CD4-positive, CD25-positive, alpha-beta regulatory T cell (primary cell): ENCODE results near the gene MYMK. TPM values are rescaled to one million over a fixed set of nuclear protein-coding genes. Genes with fewer than 3 reads are reported as not detected.

Experiments
- ATAC-seq, 2 donors: fragments of 150-1000 bp; cut with Tn5 transposase; one replicate each; pipeline ENCODE4 v1.10.0; 2021; ENCODE audit warnings: low read depth in 2 of 2, moderate number of reproducible peaks in 2 of 2, moderate library complexity in 1 of 2
- DNase-seq, 3 donors: peaks; one replicate each; pipeline versions ENCODE4 v3.0.0 to v3.0.0-alpha.2; 2012 to 2022; ENCODE audit warnings: mixed read lengths in 1 of 3
- H3K27ac ChIP-seq: one replicate; pipeline ENCODE4 v1.7.0; 2013; ENCODE audit warnings: mild to moderate bottlenecking, low read length; ENCODE audit not compliant: insufficient read depth, poor library complexity, severe bottlenecking
- H3K27me3 ChIP-seq: one replicate; pipeline ENCODE4 v1.7.0; 2013; ENCODE audit warnings: low read length; ENCODE audit not compliant: control insufficient read depth, insufficient read depth
- H3K36me3 ChIP-seq: one replicate; pipeline ENCODE4 v1.7.0; 2013; ENCODE audit warnings: mild to moderate bottlenecking, low read length, moderate library complexity; ENCODE audit not compliant: control insufficient read depth, insufficient read depth
- H3K4me1 ChIP-seq: 2 replicates; pipeline ENCODE4 v1.7.0; 2013; ENCODE audit warnings: mild to moderate bottlenecking, low read length; ENCODE audit not compliant: insufficient read depth, control insufficient read depth, poor library complexity, severe bottlenecking
- H3K4me3 ChIP-seq: one replicate; pipeline ENCODE4 v1.7.0; 2013; ENCODE audit warnings: low read depth, mild to moderate bottlenecking, low read length, moderate library complexity
- H3K9me3 ChIP-seq, 2 experiments: 1 replicate in 1 of 2; 2 replicates in 1 of 2; pipeline ENCODE4 v1.7.0; 2013; ENCODE audit warnings: low read length in 2 of 2, mild to moderate bottlenecking in 1 of 2, moderate library complexity in 1 of 2; ENCODE audit not compliant: control insufficient read depth in 2 of 2
- H3K27ac Mint-ChIP-seq, 3 donors: one replicate each; pipeline ENCODE4 v1.8.0; 2020 to 2022; ENCODE audit warnings: mild to moderate bottlenecking in 3 of 3, mixed read lengths in 3 of 3, moderate library complexity in 2 of 3
- H3K27me3 Mint-ChIP-seq: one replicate; pipeline ENCODE4 v1.8.0; 2022; ENCODE audit warnings: mild to moderate bottlenecking, mixed read lengths
- H3K36me3 Mint-ChIP-seq: one replicate; pipeline ENCODE4 v1.8.0; 2020; ENCODE audit warnings: mixed read lengths
- H3K4me1 Mint-ChIP-seq, 4 donors: one replicate each; pipeline ENCODE4 v1.8.0; 2020 to 2022; ENCODE audit warnings: mixed read lengths in 4 of 4, mild to moderate bottlenecking in 1 of 4
- H3K4me3 Mint-ChIP-seq, 4 donors: one replicate each; pipeline ENCODE4 v1.8.0; 2020 to 2022; ENCODE audit warnings: mild to moderate bottlenecking in 4 of 4, mixed read lengths in 4 of 4, moderate library complexity in 3 of 4
- H3K9me3 Mint-ChIP-seq, 7 donors: one replicate each; pipeline ENCODE4 v1.8.0; 2020 to 2022; ENCODE audit warnings: mixed read lengths in 7 of 7, mild to moderate bottlenecking in 3 of 7, moderate library complexity in 2 of 7
- polyA plus RNA-seq, 4 donors: library from polyadenylated mRNA; unstranded; fragments of 300-500 nt; fragmentation: Illumina TruSeq; gene quantifications; one replicate each; pipeline ENCODE4 v1.2.3, GENCODE V29; 2021
- total RNA-seq: library from RNA; stranded (reverse); gene quantifications from one replicate; pipeline ENCODE4 v1.2.3, GENCODE V29; 2022

MYMK gene
- total and polyA plus RNA-seq, 5 donors from 2014 or later, result not detected

- H3K27ac ChIP-seq, result no peak overlapping the region
- no peaks in the 10 kb centered on the region for H3K4me1 ChIP-seq
- no peaks in the 10 kb centered on the region for H3K9me3 ChIP-seq
- H3K27me3 Mint-ChIP-seq, result no peaks in the 10 kb centered on the region
- H3K36me3 ChIP-seq, result no peaks in the 10 kb centered on the region
- H3K36me3 Mint-ChIP-seq, result no peaks in the 10 kb centered on the region
- H3K4me3 Mint-ChIP-seq, result no peak overlapping the region
- H3K9me3 Mint-ChIP-seq, result no peaks in the 10 kb centered on the region
- H3K27ac Mint-ChIP-seq, result peak overlapping the region in 1 of 3 donors; percentile 22
- no peak for DNase-seq
- no peaks in the 10 kb centered on the region for H3K27me3 ChIP-seq
- H3K4me1 Mint-ChIP-seq, result peaks cover 0 to 7% (median 3%) of the 10 kb centered on the region in 4 donors
- H3K4me3 ChIP-seq, result no peak overlapping the region
- no peak for ATAC-seq
These were observed 918 bp upstream of the MYMK start for GRCh38 chr9:133525677-133526076.

- H3K4me3 Mint-ChIP-seq, result no peak overlapping the region
These were observed 613 bp downstream of the MYMK start for GRCh38 chr9:133524146-133524545.

GRCh38 chr9:133523106-133523505 lies 1.7 kb downstream of the MYMK start:
- ATAC-seq, result no peak
- Mint-ChIP-seq H3K27ac (peak overlapping the region in 1 of 3 donors; percentile 94), H3K27me3 (no peaks in the 10 kb centered on the region), H3K36me3 (no peaks in the 10 kb centered on the region), H3K4me3 (no peak overlapping the region), H3K9me3 (no peaks in the 10 kb centered on the region), H3K4me1 (peaks cover 0 to 7% (median 3%) of the 10 kb centered on the region in 4 donors)
- Histone ChIP-seq H3K4me1 (no peaks in the 10 kb centered on the region), H3K27ac (no peak overlapping the region), H3K27me3 (no peaks in the 10 kb centered on the region), H3K36me3 (no peaks in the 10 kb centered on the region), H3K9me3 (no peaks in the 10 kb centered on the region), H3K4me3 (no peak overlapping the region)
- DNase-seq, result no peak

More at GRCh38 chr9:133524146-133524545, 613 bp downstream of the MYMK start:
- Mint-ChIP-seq H3K4me1 (peaks cover 0 to 7% (median 3%) of the 10 kb centered on the region in 4 donors), H3K27me3 (no peaks in the 10 kb centered on the region), H3K27ac (no peak overlapping the region), H3K36me3 (no peaks in the 10 kb centered on the region), H3K9me3 (no peaks in the 10 kb centered on the region)
- ATAC-seq (no peak), DNase-seq (no peak)
- no peaks in the 10 kb centered on the region for H3K36me3 ChIP-seq
- H3K27ac ChIP-seq, result no peak overlapping the region
- no peaks in the 10 kb centered on the region for H3K4me1 ChIP-seq
- H3K27me3 ChIP-seq, result no peaks in the 10 kb centered on the region
- no peaks in the 10 kb centered on the region for H3K9me3 ChIP-seq
- H3K4me3 ChIP-seq, result no peak overlapping the region

GRCh38 chr9:133522073-133522910 lies 2.5 kb downstream of the MYMK start:
- no peaks in the 10 kb centered on the region for H3K9me3 Mint-ChIP-seq
- H3K27me3 Mint-ChIP-seq, result no peaks in the 10 kb centered on the region
- no peak for DNase-seq
- Histone ChIP-seq H3K27ac (no peak overlapping the region), H3K4me1 (no peaks in the 10 kb centered on the region), H3K4me3 (no peak overlapping the region), H3K9me3 (no peaks in the 10 kb centered on the region), H3K36me3 (no peaks in the 10 kb centered on the region), H3K27me3 (no peaks in the 10 kb centered on the region)
- no peak overlapping the region for H3K4me3 Mint-ChIP-seq
- ATAC-seq, result no peak
- peaks cover 0 to 7% (median 3%) of the 10 kb centered on the region in 4 donors for H3K4me1 Mint-ChIP-seq
- H3K36me3 Mint-ChIP-seq, result no peaks in the 10 kb centered on the region
- H3K27ac Mint-ChIP-seq, result peak overlapping the region in 1 of 3 donors; percentile 94

- peaks cover 0 to 3% (median 1%) of the 10 kb centered on the region in 4 donors for H3K4me1 Mint-ChIP-seq
- H3K36me3 ChIP-seq, result no peaks in the 10 kb centered on the region
- H3K27me3 Mint-ChIP-seq, result no peaks in the 10 kb centered on the region
- no peak overlapping the region for H3K27ac ChIP-seq
- no peaks in the 10 kb centered on the region for H3K36me3 Mint-ChIP-seq
- H3K9me3 Mint-ChIP-seq, result no peaks in the 10 kb centered on the region
- no peaks in the 10 kb centered on the region for H3K9me3 ChIP-seq
- ATAC-seq, result no peak
- H3K27ac Mint-ChIP-seq, result peak overlapping the region in 1 of 3 donors; percentile 26
- DNase-seq, result no peak
- no peaks in the 10 kb centered on the region for H3K4me1 ChIP-seq
- H3K27me3 ChIP-seq, result no peaks in the 10 kb centered on the region
- H3K4me3 Mint-ChIP-seq, result no peak overlapping the region
- H3K4me3 ChIP-seq, result no peak overlapping the region
These were observed 3.4 kb downstream of the MYMK start for GRCh38 chr9:133521122-133522072.

- Mint-ChIP-seq H3K36me3 (no peaks in the 10 kb centered on the region), H3K27ac (no peak overlapping the region), H3K4me3 (no peak overlapping the region), H3K4me1 (peaks cover 0 to 2% (median 0%) of the 10 kb centered on the region in 4 donors), H3K9me3 (no peaks in the 10 kb centered on the region), H3K27me3 (no peaks in the 10 kb centered on the region)
- DNase-seq, result no peak
- Histone ChIP-seq H3K27me3 (no peaks in the 10 kb centered on the region), H3K4me3 (no peak overlapping the region), H3K4me1 (no peaks in the 10 kb centered on the region), H3K36me3 (no peaks in the 10 kb centered on the region), H3K9me3 (no peaks in the 10 kb centered on the region), H3K27ac (no peak overlapping the region)
- ATAC-seq, result no peak
These were observed 4.5 kb downstream of the MYMK start for GRCh38 chr9:133520121-133520835.

GRCh38 chr9:133519693-133520092 lies 5.1 kb downstream of the MYMK start:
- H3K9me3 Mint-ChIP-seq, result no peaks in the 10 kb centered on the region
- no peak overlapping the region for H3K27ac Mint-ChIP-seq
- peaks cover 0 to 2% (median 0%) of the 10 kb centered on the region in 4 donors for H3K4me1 Mint-ChIP-seq
- no peak for DNase-seq
- H3K4me3 ChIP-seq, result no peak overlapping the region
- H3K27ac ChIP-seq, result no peak overlapping the region
- no peaks in the 10 kb centered on the region for H3K27me3 Mint-ChIP-seq
- no peaks in the 10 kb centered on the region for H3K9me3 ChIP-seq
- ATAC-seq, result no peak
- H3K4me3 Mint-ChIP-seq, result no peak overlapping the region
- no peaks in the 10 kb centered on the region for H3K36me3 Mint-ChIP-seq
- H3K4me1 ChIP-seq, result no peaks in the 10 kb centered on the region
- H3K36me3 ChIP-seq, result no peaks in the 10 kb centered on the region
- no peaks in the 10 kb centered on the region for H3K27me3 ChIP-seq
